Upper lobe of left lung (tissue), 4 donors: ENCODE results near the gene PCSK6.

Experiments used
- POLR2A ChIP-seq, 4 donors: fragments of 450-650 bp; IDR thresholded peaks; one replicate each; pipeline ENCODE4 v1.5.1; 2016 to 2017; ENCODE audit warnings: antibody characterized with exemption in 4 of 4, mild to moderate bottlenecking in 2 of 4
- POLR2AphosphoS5 ChIP-seq, 2 donors: sonication (generic); formaldehyde crosslinking; IDR thresholded peaks; one replicate each; pipeline ENCODE4 v1.5.1; 2017; ENCODE audit warnings: antibody characterized with exemption in 2 of 2
- TF ChIP-seq, protein P1 (sequence below), 6 experiments: fragments of 450-650 bp in 4 of 6; fragments of 200-600 bp in 2 of 6; sonication (generic) in 2 of 6; IDR thresholded peaks; one replicate each; pipeline ENCODE4 v1.5.1; 2016 to 2019; ENCODE audit warnings: antibody characterized with exemption in 6 of 6

DNA sequence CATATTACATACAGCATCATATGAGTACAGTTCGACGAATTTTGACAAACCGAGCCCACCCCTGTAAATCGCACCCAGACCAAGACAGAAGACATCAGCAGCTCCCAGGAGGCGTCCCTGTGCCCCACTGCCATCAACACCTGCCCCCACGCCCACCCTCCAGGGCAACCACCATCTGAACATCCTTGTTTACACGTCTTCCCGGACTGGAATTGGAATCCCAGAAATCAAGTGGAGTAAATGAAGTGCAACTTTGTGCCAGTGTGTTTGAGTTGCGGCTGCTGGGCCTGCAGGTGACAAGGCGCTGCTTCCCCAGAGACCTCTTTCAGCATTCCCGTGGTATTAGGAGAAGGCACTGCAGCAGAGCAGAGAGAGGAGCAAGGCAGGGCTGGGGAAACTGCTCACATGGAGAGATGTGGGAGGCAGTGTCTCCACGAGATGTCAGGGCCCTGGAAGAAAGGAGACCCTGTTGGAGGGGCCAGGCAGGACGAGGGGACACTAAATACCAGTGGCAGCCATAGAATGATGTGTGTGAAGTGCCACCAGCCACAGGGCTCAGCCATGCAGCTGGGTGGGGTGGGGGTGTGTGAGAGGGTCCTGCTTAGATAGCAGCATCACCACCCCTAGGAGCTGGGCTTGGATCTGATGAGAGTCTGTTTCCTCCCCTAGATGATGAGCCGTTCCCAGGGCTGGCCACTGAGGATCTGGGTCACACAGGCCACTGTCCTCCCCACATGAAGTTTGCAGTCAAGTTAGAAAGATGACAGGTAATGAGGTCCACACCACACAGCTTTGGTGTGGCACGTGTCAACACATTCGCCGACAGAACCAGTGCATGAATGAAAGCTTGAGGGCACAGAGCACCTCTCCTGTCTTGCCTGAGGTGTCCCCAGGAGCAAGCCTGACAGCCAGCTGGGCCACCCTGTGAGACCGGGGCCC, 33.4 kb upstream of the PCSK6 start:
- TF ChIP-seq, protein P1, sequence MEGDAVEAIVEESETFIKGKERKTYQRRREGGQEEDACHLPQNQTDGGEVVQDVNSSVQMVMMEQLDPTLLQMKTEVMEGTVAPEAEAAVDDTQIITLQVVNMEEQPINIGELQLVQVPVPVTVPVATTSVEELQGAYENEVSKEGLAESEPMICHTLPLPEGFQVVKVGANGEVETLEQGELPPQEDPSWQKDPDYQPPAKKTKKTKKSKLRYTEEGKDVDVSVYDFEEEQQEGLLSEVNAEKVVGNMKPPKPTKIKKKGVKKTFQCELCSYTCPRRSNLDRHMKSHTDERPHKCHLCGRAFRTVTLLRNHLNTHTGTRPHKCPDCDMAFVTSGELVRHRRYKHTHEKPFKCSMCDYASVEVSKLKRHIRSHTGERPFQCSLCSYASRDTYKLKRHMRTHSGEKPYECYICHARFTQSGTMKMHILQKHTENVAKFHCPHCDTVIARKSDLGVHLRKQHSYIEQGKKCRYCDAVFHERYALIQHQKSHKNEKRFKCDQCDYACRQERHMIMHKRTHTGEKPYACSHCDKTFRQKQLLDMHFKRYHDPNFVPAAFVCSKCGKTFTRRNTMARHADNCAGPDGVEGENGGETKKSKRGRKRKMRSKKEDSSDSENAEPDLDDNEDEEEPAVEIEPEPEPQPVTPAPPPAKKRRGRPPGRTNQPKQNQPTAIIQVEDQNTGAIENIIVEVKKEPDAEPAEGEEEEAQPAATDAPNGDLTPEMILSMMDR (IDR thresholded peaks at IDR 0.05) = no peak
- TF ChIP-seq POLR2A (IDR thresholded peaks at IDR 0.05) = no peak
- no peak for TF ChIP-seq POLR2AphosphoS5 (IDR thresholded peaks at IDR 0.05)
